ENCODE measurements around the gene PRKG1. TPM values are rescaled to one million over a fixed set of nuclear protein-coding genes. Genes with fewer than 3 reads are reported as not detected.

PRKG1 gene
- total and polyA plus RNA-seq, 2 experiments from 2014 or later, result 18.2 to 21.1 TPM

DNA sequence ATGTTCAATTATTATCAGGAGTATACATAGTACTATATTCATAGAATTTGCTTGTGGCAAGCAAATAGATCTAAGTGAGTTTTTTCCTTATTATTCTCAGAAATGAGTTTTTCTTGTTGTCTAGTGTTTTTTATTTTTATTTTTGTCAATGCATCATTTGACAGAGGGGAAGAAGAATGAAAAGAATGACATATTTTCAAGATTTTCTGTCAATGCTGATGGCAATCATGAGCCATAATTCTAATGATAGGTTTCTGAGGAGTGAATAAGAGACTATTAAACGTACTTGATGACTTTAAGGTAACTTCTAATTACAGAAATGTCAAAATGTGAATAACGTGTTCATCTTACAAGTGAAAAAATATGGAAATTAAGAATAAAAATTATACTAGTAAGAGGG lies 769.7 kb downstream of the PRKG1 start:
- Mint-ChIP-seq H3K4me3 (no peak overlapping the region), H3K36me3 (ENCODE audit: low read depth) (peaks cover 2% of the 10 kb centered on the region; the same call in 1 of the 3 replicates), H3K27me3 (ENCODE audit: insufficient read depth, low read depth, poor library complexity) (no peaks in the 10 kb centered on the region), H3K27ac (no peak overlapping the region), H3K4me1 (peaks cover 21% of the 10 kb centered on the region), H3K9me3 (no peaks in the 10 kb centered on the region; the same call in 2 of the 3 replicates)
- no peak for ATAC-seq
- H3K4me3 ChIP-seq, result no peak overlapping the region
- no peaks in the 10 kb centered on the region for H3F3A ChIP-seq (replicated peaks; ENCODE audit: low read depth)
- no peaks in the 10 kb centered on the region for H3K27me3 ChIP-seq (ENCODE audit: insufficient read depth)
- no peaks in the 10 kb centered on the region for H4K20me1 ChIP-seq (replicated peaks; ENCODE audit: insufficient read depth)
- peaks cover 14% of the 10 kb centered on the region for H3K4me1 ChIP-seq (ENCODE audit: insufficient read depth)
- H3K36me3 ChIP-seq (ENCODE audit: insufficient read depth), result no peaks in the 10 kb centered on the region
- H3K79me2 ChIP-seq (replicated peaks; ENCODE audit: insufficient read depth), result no peaks in the 10 kb centered on the region
- no peak for DNase-seq (ENCODE audit: low spot score)
- H3K9me2 ChIP-seq (ENCODE audit: insufficient read depth), result no peaks in the 10 kb centered on the region
- no peak overlapping the region for H3K4me2 ChIP-seq
- H3K27ac ChIP-seq (ENCODE audit: low read depth), result no peak overlapping the region
- TF ChIP-seq CREB1 (CRISPR knock-in tag; IDR thresholded peaks at IDR 0.05; ENCODE audit: low read depth) (no peak), POLR2AphosphoS5 (IDR thresholded peaks at IDR 0.05; ENCODE audit: low read depth) (no peak), EZH2 (IDR thresholded peaks at IDR 0.05; ENCODE audit: low read depth, unreplicated experiment) (no peak), JUNB (IDR thresholded peaks at IDR 0.05; ENCODE audit: unreplicated experiment) (no peak), ZNF114 (CRISPR knock-in tag; IDR thresholded peaks at IDR 0.05) (no peak), ZNF331 (CRISPR knock-in tag; IDR thresholded peaks at IDR 0.05; ENCODE audit: low read depth) (no peak), EZH2phosphoT487 (IDR thresholded peaks at IDR 0.05; ENCODE audit: unreplicated experiment) (no peak), STAT1 (IDR thresholded peaks at IDR 0.05; ENCODE audit: unreplicated experiment) (no peak), NANOG (IDR thresholded peaks at IDR 0.05; ENCODE audit: borderline replicate concordance) (no peak)
- TF ChIP-seq, protein P1, sequence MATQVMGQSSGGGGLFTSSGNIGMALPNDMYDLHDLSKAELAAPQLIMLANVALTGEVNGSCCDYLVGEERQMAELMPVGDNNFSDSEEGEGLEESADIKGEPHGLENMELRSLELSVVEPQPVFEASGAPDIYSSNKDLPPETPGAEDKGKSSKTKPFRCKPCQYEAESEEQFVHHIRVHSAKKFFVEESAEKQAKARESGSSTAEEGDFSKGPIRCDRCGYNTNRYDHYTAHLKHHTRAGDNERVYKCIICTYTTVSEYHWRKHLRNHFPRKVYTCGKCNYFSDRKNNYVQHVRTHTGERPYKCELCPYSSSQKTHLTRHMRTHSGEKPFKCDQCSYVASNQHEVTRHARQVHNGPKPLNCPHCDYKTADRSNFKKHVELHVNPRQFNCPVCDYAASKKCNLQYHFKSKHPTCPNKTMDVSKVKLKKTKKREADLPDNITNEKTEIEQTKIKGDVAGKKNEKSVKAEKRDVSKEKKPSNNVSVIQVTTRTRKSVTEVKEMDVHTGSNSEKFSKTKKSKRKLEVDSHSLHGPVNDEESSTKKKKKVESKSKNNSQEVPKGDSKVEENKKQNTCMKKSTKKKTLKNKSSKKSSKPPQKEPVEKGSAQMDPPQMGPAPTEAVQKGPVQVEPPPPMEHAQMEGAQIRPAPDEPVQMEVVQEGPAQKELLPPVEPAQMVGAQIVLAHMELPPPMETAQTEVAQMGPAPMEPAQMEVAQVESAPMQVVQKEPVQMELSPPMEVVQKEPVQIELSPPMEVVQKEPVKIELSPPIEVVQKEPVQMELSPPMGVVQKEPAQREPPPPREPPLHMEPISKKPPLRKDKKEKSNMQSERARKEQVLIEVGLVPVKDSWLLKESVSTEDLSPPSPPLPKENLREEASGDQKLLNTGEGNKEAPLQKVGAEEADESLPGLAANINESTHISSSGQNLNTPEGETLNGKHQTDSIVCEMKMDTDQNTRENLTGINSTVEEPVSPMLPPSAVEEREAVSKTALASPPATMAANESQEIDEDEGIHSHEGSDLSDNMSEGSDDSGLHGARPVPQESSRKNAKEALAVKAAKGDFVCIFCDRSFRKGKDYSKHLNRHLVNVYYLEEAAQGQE (IDR thresholded peaks at IDR 0.05; ENCODE audit: unreplicated experiment), result no peak
- TF ChIP-seq, protein P2, sequence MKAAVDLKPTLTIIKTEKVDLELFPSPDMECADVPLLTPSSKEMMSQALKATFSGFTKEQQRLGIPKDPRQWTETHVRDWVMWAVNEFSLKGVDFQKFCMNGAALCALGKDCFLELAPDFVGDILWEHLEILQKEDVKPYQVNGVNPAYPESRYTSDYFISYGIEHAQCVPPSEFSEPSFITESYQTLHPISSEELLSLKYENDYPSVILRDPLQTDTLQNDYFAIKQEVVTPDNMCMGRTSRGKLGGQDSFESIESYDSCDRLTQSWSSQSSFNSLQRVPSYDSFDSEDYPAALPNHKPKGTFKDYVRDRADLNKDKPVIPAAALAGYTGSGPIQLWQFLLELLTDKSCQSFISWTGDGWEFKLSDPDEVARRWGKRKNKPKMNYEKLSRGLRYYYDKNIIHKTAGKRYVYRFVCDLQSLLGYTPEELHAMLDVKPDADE (IDR thresholded peaks at IDR 0.05), result no peak
- TF ChIP-seq, protein P3, sequence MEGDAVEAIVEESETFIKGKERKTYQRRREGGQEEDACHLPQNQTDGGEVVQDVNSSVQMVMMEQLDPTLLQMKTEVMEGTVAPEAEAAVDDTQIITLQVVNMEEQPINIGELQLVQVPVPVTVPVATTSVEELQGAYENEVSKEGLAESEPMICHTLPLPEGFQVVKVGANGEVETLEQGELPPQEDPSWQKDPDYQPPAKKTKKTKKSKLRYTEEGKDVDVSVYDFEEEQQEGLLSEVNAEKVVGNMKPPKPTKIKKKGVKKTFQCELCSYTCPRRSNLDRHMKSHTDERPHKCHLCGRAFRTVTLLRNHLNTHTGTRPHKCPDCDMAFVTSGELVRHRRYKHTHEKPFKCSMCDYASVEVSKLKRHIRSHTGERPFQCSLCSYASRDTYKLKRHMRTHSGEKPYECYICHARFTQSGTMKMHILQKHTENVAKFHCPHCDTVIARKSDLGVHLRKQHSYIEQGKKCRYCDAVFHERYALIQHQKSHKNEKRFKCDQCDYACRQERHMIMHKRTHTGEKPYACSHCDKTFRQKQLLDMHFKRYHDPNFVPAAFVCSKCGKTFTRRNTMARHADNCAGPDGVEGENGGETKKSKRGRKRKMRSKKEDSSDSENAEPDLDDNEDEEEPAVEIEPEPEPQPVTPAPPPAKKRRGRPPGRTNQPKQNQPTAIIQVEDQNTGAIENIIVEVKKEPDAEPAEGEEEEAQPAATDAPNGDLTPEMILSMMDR (conservative IDR thresholded peaks at IDR 0.05; ENCODE audit: low read depth in 2 of 2), result no peak
- TF ChIP-seq, protein P4, sequence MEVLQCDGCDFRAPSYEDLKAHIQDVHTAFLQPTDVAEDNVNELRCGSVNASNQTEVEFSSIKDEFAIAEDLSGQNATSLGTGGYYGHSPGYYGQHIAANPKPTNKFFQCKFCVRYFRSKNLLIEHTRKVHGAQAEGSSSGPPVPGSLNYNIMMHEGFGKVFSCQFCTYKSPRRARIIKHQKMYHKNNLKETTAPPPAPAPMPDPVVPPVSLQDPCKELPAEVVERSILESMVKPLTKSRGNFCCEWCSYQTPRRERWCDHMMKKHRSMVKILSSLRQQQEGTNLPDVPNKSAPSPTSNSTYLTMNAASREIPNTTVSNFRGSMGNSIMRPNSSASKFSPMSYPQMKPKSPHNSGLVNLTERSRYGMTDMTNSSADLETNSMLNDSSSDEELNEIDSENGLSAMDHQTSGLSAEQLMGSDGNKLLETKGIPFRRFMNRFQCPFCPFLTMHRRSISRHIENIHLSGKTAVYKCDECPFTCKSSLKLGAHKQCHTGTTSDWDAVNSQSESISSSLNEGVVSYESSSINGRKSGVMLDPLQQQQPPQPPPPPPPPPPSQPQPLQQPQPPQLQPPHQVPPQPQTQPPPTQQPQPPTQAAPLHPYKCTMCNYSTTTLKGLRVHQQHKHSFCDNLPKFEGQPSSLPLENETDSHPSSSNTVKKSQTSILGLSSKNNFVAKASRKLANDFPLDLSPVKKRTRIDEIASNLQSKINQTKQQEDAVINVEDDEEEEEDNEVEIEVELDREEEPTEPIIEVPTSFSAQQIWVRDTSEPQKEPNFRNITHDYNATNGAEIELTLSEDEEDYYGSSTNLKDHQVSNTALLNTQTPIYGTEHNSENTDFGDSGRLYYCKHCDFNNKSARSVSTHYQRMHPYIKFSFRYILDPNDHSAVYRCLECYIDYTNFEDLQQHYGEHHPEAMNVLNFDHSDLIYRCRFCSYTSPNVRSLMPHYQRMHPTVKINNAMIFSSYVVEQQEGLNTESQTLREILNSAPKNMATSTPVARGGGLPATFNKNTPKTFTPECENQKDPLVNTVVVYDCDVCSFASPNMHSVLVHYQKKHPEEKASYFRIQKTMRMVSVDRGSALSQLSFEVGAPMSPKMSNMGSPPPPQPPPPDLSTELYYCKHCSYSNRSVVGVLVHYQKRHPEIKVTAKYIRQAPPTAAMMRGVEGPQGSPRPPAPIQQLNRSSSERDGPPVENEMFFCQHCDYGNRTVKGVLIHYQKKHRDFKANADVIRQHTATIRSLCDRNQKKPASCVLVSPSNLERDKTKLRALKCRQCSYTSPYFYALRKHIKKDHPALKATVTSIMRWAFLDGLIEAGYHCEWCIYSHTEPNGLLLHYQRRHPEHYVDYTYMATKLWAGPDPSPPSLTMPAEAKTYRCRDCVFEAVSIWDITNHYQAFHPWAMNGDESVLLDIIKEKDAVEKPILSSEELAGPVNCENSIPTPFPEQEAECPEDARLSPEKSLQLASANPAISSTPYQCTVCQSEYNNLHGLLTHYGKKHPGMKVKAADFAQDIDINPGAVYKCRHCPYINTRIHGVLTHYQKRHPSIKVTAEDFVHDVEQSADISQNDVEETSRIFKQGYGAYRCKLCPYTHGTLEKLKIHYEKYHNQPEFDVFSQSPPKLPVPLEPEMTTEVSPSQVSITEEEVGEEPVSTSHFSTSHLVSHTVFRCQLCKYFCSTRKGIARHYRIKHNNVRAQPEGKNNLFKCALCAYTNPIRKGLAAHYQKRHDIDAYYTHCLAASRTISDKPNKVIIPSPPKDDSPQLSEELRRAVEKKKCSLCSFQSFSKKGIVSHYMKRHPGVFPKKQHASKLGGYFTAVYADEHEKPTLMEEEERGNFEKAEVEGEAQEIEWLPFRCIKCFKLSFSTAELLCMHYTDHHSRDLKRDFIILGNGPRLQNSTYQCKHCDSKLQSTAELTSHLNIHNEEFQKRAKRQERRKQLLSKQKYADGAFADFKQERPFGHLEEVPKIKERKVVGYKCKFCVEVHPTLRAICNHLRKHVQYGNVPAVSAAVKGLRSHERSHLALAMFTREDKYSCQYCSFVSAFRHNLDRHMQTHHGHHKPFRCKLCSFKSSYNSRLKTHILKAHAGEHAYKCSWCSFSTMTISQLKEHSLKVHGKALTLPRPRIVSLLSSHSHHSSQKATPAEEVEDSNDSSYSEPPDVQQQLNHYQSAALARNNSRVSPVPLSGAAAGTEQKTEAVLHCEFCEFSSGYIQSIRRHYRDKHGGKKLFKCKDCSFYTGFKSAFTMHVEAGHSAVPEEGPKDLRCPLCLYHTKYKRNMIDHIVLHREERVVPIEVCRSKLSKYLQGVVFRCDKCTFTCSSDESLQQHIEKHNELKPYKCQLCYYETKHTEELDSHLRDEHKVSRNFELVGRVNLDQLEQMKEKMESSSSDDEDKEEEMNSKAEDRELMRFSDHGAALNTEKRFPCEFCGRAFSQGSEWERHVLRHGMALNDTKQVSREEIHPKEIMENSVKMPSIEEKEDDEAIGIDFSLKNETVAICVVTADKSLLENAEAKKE (CRISPR knock-in tag; IDR thresholded peaks at IDR 0.05), result no peak
- H2AFZ ChIP-seq, result no peak overlapping the region

Measured in GM23338 (cell line).